SHP77 (cell line): ENCODE data around the gene SHC2.
"Not testable (repeated sequence)": the region's sequence is repeated elsewhere in the genome, so short reads cannot be mapped to it uniquely, and the experiment has no call there.

Experiments used
- DNase-seq, 2 experiments: peaks; one replicate each; lab custom pipeline; 2025; lab: John Stamatoyannopoulos, UW

Gene SHC2

GRCh38 chr19:447064-447426, 13.8 kb downstream of the SHC2 start:
- no peak for DNase-seq

- DNase-seq = no peak
These were observed 16.1 kb downstream of the SHC2 start for GRCh38 chr19:444677-445210.

GRCh38 chr19:443005-443404, 17.8 kb downstream of the SHC2 start:
- no peak for DNase-seq

GRCh38 chr19:442085-442484, 18.7 kb downstream of the SHC2 start:
- DNase-seq = no peak

GRCh38 chr19:441213-441836, 19.5 kb downstream of the SHC2 start:
- no peak for DNase-seq

- DNase-seq = no peak
These were observed 20.2 kb downstream of the SHC2 start for GRCh38 chr19:440391-441212.

GRCh38 chr19:439167-439900, 21.5 kb downstream of the SHC2 start:
- DNase-seq = no peak

- no peak for DNase-seq
These were observed 22.3 kb downstream of the SHC2 start for GRCh38 chr19:438416-438958.

GRCh38 chr19:437041-437440, 23.8 kb downstream of the SHC2 start:
- no peak for DNase-seq

- no peak for DNase-seq
These were observed 24.4 kb downstream of the SHC2 start for GRCh38 chr19:436413-436950.

- DNase-seq = no peak
These were observed 25.0 kb downstream of the SHC2 start for GRCh38 chr19:435707-436412.

- no peak for DNase-seq
These were observed 25.7 kb downstream of the SHC2 start for GRCh38 chr19:435056-435706.

- no peak for DNase-seq
These were observed 26.5 kb downstream of the SHC2 start for GRCh38 chr19:434152-434960.

GRCh38 chr19:430701-431100, 30.1 kb downstream of the SHC2 start:
- no peak for DNase-seq

- no peak for DNase-seq
These were observed 32.7 kb downstream of the SHC2 start for GRCh38 chr19:428149-428548.

GRCh38 chr19:427675-428074, 33.2 kb downstream of the SHC2 start:
- not testable (repeated sequence) for DNase-seq

- no peak for DNase-seq
These were observed 33.9 kb downstream of the SHC2 start for GRCh38 chr19:426725-427445.

GRCh38 chr19:425056-425455, 35.8 kb downstream of the SHC2 start:
- DNase-seq = no peak

GRCh38 chr19:424546-424945, 36.3 kb downstream of the SHC2 start:
- no peak for DNase-seq
